ENCODE results near the gene CASP8.
"Not testable (repeated sequence)": the region's sequence is repeated elsewhere in the genome, so short reads cannot be mapped to it uniquely, and the experiment has no call there.

CASP8 gene

DNA sequence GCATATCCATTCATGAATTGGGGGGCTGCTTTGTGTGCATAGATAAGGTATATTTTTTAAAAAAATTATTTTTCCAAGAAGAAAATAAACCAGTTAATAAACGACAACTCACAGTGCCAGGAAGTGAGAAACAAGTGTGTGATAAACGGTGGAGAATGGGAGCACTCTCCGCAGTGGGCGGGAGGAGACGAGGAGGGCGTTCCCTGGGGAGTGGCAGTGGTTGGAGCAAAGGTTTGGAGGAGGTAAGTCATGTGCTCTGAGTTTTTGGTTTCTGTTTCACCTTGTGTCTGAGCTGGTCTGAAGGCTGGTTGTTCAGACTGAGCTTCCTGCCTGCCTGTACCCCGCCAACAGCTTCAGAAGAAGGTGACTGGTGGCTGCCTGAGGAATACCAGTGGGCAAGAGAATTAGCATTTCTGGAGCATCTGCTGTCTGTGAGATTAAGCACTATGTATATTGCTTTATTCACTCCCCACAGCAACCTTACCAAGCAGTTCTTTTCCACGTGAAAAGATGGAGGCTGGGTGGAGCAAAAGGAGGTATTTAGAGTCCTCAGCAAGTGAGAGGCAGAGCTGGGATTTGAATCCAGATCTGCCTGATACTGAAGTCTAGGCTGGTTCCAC is 27.0 kb upstream of the CASP8 start:
- TF ChIP-seq JUND (IDR thresholded peaks at IDR 0.05; ENCODE audit: low read depth) = no peak
- in situ Hi-C loops (cut with HindIII; ENCODE audit: low pct_unique_long_range_greater_than_20kb, low sequenced_read_pairs) = no loop called here
- DNase-seq (ENCODE audit: low read depth in 1 of 2, low spot score in 1 of 2) = peak; percentile 32 to 91

DNA sequence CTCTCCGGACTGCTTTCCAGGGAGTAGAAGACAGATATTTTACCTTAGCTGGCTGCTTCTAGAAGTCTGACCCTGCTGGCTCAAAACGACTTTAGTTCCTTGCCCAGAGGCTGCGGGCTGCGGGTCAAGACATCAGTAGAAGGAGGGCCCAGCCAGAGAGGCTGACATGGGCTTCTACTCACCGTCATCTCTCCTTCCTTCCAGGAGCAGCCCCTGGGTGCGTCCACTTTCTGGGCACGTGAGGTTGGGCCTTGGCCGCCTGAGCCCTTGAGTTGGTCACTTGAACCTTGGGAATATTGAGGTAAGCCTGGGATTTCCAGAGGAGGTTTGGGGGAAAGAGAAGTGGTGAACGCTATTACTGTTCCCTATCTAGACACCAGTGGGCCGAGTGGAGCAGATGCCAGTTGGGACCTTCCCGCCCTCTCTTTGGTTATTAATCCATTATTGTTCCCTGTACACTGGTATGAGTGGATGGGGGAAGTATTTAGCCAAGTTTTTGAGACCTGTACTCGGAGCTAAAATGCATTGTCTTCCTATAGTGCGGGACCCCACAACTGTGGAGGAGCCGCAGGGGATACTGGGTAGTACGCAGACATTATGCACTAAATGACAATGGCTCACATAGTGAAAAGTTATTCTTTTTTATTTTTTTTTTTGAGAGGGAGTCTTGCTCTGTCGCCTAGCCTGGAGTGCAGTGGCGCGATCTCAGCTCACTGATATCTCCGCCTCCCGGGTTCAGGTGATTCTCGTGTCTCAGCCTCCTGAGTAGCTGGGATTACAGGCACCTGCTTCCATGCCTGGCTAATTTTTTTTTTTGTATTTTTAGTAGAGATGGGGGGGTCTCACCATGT is 26.3 kb upstream of the CASP8 start:
- in situ Hi-C loops (cut with HindIII; ENCODE audit: low pct_unique_long_range_greater_than_20kb, low sequenced_read_pairs) = no loop called here
- no peak for DNase-seq (ENCODE audit: low read depth in 1 of 2, low spot score in 1 of 2)
- no peak for TF ChIP-seq JUND (IDR thresholded peaks at IDR 0.05; ENCODE audit: low read depth)

DNA sequence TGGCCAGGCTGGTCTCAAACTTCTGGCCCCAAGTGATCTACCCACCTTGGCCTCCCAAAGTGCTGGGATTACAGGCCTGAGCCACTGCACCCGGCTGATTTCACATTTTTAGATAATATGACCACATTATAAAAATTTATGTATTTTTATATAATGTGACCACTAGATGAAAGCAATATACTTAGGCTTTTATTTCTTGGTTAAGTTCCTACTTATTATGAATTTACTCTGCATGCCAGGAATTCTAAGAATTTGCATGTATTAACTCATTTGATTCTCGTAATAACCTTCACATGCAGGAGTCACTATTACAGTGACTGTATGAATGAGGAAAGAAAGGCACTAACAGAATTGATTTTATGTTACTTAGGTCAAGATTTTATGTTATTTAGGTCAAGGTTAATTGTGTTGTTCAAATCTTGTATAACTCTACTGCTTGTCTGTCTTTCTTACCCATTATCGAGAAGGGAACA is 25.6 kb upstream of the CASP8 start:
- TF ChIP-seq JUND (IDR thresholded peaks at IDR 0.05; ENCODE audit: low read depth) = no peak
- no peak for DNase-seq (ENCODE audit: low read depth in 1 of 2, low spot score in 1 of 2)
- in situ Hi-C loops (cut with HindIII; ENCODE audit: low pct_unique_long_range_greater_than_20kb, low sequenced_read_pairs) = no loop called here

DNA sequence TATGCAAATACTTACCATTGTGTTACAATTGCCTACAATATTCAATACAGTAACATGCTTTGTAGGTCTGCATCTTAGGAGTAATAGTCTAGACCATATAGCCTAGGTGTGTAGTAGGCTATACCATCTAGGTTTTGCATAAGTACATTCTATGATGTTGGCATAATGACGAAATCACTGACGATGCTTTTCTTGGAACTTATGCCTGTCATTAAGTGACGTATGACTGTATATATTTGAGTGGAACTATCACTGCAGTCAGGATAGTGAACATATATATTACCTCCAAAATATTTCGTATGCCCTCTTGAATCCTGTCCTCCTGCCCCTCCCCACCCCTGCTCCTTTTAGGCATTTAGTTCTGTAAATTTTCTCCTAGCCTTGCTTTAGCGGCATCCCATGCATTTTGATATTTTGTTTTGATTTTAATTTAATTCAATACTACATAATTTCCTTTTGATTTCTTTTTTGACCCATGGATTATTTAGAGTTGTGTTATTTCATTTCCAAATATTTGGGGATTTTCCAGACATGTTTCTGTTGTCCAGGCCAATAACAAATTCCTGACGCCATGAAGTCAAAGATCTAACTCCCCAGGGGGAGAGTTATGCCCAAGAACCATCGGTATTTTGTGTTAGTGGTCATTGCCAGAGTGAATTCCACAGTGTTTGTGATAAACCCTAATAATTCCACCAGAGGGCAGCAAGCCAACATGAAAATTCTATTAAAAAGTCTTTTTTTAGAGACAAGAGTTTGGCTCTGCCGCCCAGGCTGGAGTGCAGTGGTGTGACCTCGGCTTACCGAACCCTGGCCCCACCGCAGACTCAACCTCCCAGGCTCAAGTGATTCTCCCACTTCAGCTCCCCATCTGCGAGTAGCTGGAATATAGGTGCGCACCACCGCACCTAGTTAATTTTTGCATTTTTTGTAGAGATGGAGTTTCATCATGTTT is 24.2 kb upstream of the CASP8 start:
- peak in 1 of 2 experiments; percentile 53 for DNase-seq (ENCODE audit: low read depth in 1 of 2, low spot score in 1 of 2)
- in situ Hi-C loops (cut with HindIII; ENCODE audit: low pct_unique_long_range_greater_than_20kb, low sequenced_read_pairs) = no loop called here
- TF ChIP-seq JUND (IDR thresholded peaks at IDR 0.05; ENCODE audit: low read depth) = no peak

DNA sequence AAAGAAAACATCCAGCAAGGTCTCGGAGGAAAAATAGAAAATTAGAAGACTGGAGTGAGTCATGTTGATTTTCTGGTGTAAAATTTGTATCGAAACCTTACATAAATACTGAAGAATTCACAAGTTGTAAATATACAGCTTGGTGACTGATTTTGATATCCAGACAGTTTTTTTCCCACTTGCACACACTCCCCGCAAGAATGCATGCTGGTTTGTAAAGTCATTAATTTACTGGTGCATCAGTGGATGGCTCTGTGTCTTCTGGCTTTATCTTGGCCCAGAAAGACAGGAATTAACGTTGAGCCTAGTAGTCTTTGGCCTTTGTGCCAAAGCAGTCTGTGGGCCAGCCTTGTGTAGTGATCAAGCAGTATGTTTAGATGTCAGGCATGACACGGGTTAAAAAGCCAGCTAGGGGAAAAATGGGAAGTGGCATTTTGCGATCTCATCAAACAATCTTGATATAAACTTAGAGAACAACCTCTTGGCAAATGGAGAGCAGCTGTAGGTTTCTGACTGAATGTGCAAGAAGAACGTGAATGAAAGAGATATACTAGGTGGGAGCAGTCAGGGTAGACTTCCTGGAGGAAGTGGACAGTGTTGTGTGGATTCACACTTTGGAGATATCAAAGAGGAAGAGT is 22.7 kb upstream of the CASP8 start:
- in situ Hi-C loops (cut with HindIII; ENCODE audit: low pct_unique_long_range_greater_than_20kb, low sequenced_read_pairs) = no loop called here
- TF ChIP-seq JUND (IDR thresholded peaks at IDR 0.05; ENCODE audit: low read depth) = no peak
- DNase-seq (ENCODE audit: low read depth in 1 of 2, low spot score in 1 of 2) = no peak

DNA sequence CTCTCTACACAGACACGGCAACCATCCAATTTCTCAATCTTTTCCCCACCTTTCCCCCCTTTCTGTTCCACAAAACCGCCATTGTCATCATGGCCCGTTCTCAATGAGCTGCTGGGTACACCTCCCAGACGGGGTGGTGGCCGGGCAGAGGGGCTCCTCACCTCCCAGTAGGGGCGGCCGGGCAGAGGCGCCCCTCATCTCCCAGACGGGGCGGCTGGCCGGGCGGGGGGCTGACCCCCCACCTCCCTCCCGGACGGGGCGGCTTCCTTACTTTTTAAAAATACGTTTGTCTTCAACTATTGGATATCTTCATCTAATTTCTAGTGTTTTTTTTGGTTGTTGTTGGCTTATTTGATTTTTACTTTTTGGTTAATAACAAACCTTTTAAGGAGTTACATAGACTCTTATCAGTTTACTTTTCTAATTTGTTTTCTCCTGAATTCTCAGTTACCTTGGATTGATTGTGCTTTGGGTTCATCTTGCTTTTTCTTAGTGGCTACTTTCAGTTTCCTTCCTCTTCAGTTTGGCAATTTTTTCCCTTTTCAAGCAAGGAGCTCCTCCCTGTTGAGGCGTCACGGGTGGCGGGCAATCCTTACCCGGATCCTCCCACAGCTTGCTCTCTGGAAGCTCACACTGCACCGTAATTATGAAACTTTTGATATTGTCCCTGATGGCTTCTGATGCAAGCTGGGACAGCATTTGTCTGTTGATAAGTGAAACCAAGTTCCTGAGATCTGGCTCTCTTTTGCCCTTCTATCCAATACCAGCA is 21.0 kb upstream of the CASP8 start:
- DNase-seq (ENCODE audit: low read depth in 1 of 2, low spot score in 1 of 2); in situ Hi-C loops (cut with HindIII; ENCODE audit: low pct_unique_long_range_greater_than_20kb, low sequenced_read_pairs): not testable (repeated sequence)

DNA sequence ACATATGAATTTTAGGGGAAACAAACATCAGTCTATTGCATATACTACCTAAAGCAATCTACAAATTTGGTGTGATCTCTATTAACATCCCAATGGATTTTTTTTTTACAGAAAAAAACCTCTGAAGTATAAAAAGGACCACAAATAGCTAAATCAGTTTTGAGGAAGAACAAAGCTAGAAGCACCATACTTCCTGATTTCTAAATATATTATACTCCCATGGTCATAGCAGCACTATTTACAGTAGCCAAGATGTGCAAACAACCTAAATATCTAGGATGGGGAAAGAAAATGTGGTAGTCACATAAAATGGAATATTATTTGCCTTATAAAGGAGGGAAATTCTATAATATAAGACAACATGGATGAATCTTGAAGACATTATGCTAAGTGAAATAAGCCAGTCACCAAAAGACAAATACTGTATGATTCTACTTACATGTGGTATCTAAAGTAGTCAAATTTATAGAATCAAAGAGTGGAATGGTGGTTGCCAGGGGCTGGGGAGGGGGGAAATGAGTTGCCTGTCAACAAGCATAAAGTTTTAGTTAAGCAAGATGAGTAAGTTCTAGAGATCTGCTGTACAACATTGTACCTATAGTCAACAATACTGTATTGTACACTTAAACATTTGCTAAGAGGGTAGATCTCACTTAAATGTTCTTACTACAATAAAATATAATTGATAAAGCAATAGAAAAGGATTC is 17.6 kb upstream of the CASP8 start:
- in situ Hi-C loops (cut with HindIII; ENCODE audit: low pct_unique_long_range_greater_than_20kb, low sequenced_read_pairs) = no loop called here
- DNase-seq (ENCODE audit: low read depth in 1 of 2, low spot score in 1 of 2) = no peak

DNA sequence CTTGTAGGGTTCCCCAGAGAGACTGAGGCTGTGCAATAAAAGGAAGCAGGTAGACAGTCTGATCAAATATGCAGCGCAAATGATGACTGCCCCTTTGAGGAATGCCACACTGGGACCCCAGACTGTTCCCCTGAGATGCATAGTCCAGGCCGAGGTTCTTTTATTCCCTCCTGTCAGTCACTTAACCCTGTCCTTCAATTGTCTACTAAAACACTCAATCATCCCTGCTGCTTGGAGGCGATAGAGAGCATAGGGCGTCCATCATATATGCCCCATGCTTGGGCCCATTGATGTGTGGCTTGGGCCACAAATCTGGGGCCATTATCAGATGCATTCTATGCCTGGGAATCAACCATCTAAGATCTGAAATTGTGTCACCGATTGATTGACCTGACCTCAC is 15.5 kb upstream of the CASP8 start:
- DNase-seq (ENCODE audit: low read depth in 1 of 2, low spot score in 1 of 2) = no peak
- no peak for TF ChIP-seq JUND (IDR thresholded peaks at IDR 0.05; ENCODE audit: low read depth)
- in situ Hi-C loops (cut with HindIII; ENCODE audit: low pct_unique_long_range_greater_than_20kb, low sequenced_read_pairs) = no loop called here

More for the DNA sequence above, 17.6 kb upstream of the CASP8 start:
- TF ChIP-seq JUND (IDR thresholded peaks at IDR 0.05; ENCODE audit: low read depth) = no peak

DNA sequence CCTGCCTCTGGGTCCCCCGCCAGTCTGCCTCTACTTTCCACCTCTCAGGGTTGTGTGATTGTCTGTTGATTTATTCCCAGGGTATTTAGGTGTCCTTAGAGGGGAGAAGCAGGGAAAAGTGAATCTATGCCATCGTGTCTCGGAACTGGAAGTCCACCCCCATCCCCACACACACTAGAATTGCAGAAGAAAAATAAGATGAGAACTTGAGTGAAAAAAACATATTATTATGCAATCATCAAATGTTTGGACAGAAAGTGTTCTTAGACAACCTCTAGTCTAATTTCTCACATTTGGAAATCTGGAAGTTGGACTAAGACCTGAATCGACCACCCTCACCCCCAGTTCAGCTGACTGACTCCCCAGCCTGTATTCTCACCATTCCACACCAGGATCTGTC is 14.1 kb upstream of the CASP8 start:
- TF ChIP-seq JUND (IDR thresholded peaks at IDR 0.05; ENCODE audit: low read depth) = no peak
- DNase-seq (ENCODE audit: low read depth in 1 of 2, low spot score in 1 of 2) = no peak
- in situ Hi-C loops (cut with HindIII; ENCODE audit: low pct_unique_long_range_greater_than_20kb, low sequenced_read_pairs) = no loop called here

DNA sequence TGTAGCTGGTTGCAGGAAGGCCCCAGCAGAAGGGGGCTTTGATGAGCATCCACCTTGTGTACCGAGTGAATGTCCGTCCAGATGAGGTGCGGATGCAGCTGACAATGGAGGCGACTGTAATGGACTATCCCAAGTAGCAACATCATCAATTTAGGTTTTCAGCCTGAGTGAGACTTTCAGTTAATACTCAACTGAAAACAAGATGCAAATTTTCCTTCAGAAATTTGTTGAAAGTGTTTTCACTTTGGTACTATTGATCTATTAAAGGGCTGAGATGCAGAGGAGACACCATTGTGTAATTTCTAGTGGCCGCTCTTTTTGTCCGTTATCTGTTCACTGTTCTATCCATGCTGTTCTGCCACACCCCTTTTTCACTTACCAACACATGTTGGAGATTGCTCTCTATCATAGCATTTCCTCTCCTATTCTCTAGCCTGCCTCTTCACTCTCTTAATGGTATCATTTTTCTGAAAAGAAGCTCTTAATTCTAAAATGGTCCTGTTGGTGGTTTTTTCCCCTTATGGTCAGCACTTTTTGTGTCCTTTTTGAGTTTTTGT is 12.0 kb upstream of the CASP8 start:
- no peak for DNase-seq (ENCODE audit: low read depth in 1 of 2, low spot score in 1 of 2)
- in situ Hi-C loops (cut with HindIII; ENCODE audit: low pct_unique_long_range_greater_than_20kb, low sequenced_read_pairs) = no loop called here
- TF ChIP-seq JUND (IDR thresholded peaks at IDR 0.05; ENCODE audit: low read depth) = no peak

DNA sequence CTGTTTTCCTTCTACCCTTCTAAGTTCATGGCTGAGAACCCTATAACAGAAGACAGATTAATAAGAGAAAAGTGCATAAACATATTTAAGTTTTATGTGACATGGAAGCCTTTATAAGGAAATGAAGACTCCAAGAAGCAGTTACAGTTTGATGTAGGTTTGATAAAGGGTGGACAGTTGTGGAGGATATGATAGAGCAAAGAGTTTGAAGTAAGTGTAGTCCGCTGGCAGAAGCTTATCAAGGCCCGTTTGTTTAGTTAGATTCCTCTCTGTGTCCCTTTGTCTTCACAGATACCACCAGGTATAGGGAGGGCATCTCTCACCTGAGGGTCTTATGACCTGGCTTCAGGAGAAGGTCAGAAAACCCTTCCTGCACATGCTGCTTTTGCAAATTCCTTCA is 10.4 kb upstream of the CASP8 start:
- no peak for DNase-seq (ENCODE audit: low read depth in 1 of 2, low spot score in 1 of 2)
- no peak for TF ChIP-seq JUND (IDR thresholded peaks at IDR 0.05; ENCODE audit: low read depth)
- in situ Hi-C loops (cut with HindIII; ENCODE audit: low pct_unique_long_range_greater_than_20kb, low sequenced_read_pairs) = no loop called here

Data from T47D (cell line).